Left renal pelvis (tissue), 4 donors: ENCODE measurements around the gene ITM2B. TPM values are rescaled to one million over a fixed set of nuclear protein-coding genes. Genes with fewer than 3 reads are reported as not detected.
A peak's percentile ranks its signal among the peaks of the same experiment; 100 is the strongest.
"Not testable (repeated sequence)": the region's sequence is repeated elsewhere in the genome, so short reads cannot be mapped to it uniquely, and the experiment has no call there.

Experiments
- DNase-seq, 4 donors: peaks; one replicate each; pipeline ENCODE4 v3.0.0-alpha.2; 2013; ENCODE audit warnings: low read depth in 4 of 4, low spot score in 3 of 4
- polyA plus RNA-seq, 4 donors: library from polyadenylated mRNA; unstranded; fragments of 120-200 nt; gene quantifications; one replicate each; pipeline ENCODE4 v1.2.1, GENCODE V29; 2013; ENCODE audit not compliant: insufficient read length in 4 of 4

Gene ITM2B
- polyA plus RNA-seq, 4 donors, result 952 to 1,962 (median 1,470) TPM

- no peak for DNase-seq
These were observed 10.4 kb upstream of the ITM2B start for GRCh38 chr13:48222358-48223301.

GRCh38 chr13:48224701-48225100 is 8.3 kb upstream of the ITM2B start:
- DNase-seq, result no peak

GRCh38 chr13:48230541-48230940 is 2.5 kb upstream of the ITM2B start:
- no peak for DNase-seq

GRCh38 chr13:48231080-48231479 is 1.9 kb upstream of the ITM2B start:
- DNase-seq, result peak in 2 of 4 donors; percentile 38 to 65

- no peak for DNase-seq
These were observed 1.1 kb upstream of the ITM2B start for GRCh38 chr13:48231933-48232332.

- DNase-seq, result peak in 1 of 4 donors; percentile 55
These were observed 473 bp upstream of the ITM2B start for GRCh38 chr13:48232420-48233045.

- DNase-seq, result peak in 1 of 4 donors; percentile 60
These were observed 983 bp downstream of the ITM2B start for GRCh38 chr13:48233889-48234488.

GRCh38 chr13:48234566-48235340 is 1.7 kb downstream of the ITM2B start:
- DNase-seq, result peak in 1 of 4 donors; percentile 31

- peak in 1 of 4 donors; percentile 48 for DNase-seq
These were observed 2.5 kb downstream of the ITM2B start for GRCh38 chr13:48235341-48236135.

GRCh38 chr13:48236528-48237353 is 3.7 kb downstream of the ITM2B start:
- DNase-seq, result no peak

GRCh38 chr13:48239369-48239768 is 6.4 kb downstream of the ITM2B start:
- not testable (repeated sequence) for DNase-seq

- no peak for DNase-seq
These were observed 8.6 kb downstream of the ITM2B start for GRCh38 chr13:48241651-48242050.

GRCh38 chr13:48242677-48243076 is 9.7 kb downstream of the ITM2B start:
- no peak for DNase-seq

- DNase-seq, result no peak
These were observed 11.2 kb downstream of the ITM2B start for GRCh38 chr13:48244159-48244558.

- DNase-seq, result no peak
These were observed 13.1 kb downstream of the ITM2B start for GRCh38 chr13:48246102-48246501.

GRCh38 chr13:48249018-48249417 is 16.0 kb downstream of the ITM2B start:
- no peak for DNase-seq

- DNase-seq, result no peak
These were observed 18.6 kb downstream of the ITM2B start for GRCh38 chr13:48251611-48252081.

- no peak for DNase-seq
These were observed 19.2 kb downstream of the ITM2B start for GRCh38 chr13:48252176-48252575.

- DNase-seq, result no peak
These were observed 20.8 kb downstream of the ITM2B start for GRCh38 chr13:48253849-48254248.
